GM18858 (cell line): ENCODE measurements around the gene NR2E1.

Experiments
- ATAC-seq: cut with Tn5 transposase; IDR thresholded peaks from one replicate; pipeline ENCODE4 v1.9.1; 2021; ENCODE audit not compliant: unreplicated experiment

Gene NR2E1

GRCh38 chr6:108165714-108166663 lies at the start of gene NR2E1:
TSS of gene NR2E1 (plus strand) at chr6:108166022. CDS start at chr6:108166766, 744 bp downstream.
- ATAC-seq: no peak

GRCh38 chr6:108116546-108117426 lies 49.0 kb upstream of the NR2E1 start:
- no peak for ATAC-seq

GRCh38 chr6:108117427-108118358 lies 48.1 kb upstream of the NR2E1 start:
- no peak for ATAC-seq

- no peak for ATAC-seq
These were observed 47.5 kb upstream of the NR2E1 start for GRCh38 chr6:108118359-108118724.

GRCh38 chr6:108118810-108119768 lies 46.7 kb upstream of the NR2E1 start:
- ATAC-seq: no peak

- no peak for ATAC-seq
These were observed 46.1 kb upstream of the NR2E1 start for GRCh38 chr6:108119769-108120141.

GRCh38 chr6:108120311-108120710 lies 45.5 kb upstream of the NR2E1 start:
- ATAC-seq: no peak

- ATAC-seq: no peak
These were observed 44.2 kb upstream of the NR2E1 start for GRCh38 chr6:108121612-108122011.

- ATAC-seq: no peak
These were observed 42.3 kb upstream of the NR2E1 start for GRCh38 chr6:108123481-108123929.

- no peak for ATAC-seq
These were observed 41.9 kb upstream of the NR2E1 start for GRCh38 chr6:108123946-108124345.

GRCh38 chr6:108127056-108127455 lies 38.8 kb upstream of the NR2E1 start:
- no peak for ATAC-seq

- no peak for ATAC-seq
These were observed 38.0 kb upstream of the NR2E1 start for GRCh38 chr6:108127826-108128225.

- ATAC-seq: no peak
These were observed 35.6 kb upstream of the NR2E1 start for GRCh38 chr6:108130262-108130661.

GRCh38 chr6:108132863-108133262 lies 33.0 kb upstream of the NR2E1 start:
- ATAC-seq: no peak

GRCh38 chr6:108133594-108134179 lies 32.1 kb upstream of the NR2E1 start:
- ATAC-seq: no peak

- ATAC-seq: no peak
These were observed 31.4 kb upstream of the NR2E1 start for GRCh38 chr6:108134213-108134970.

- ATAC-seq: no peak
These were observed 23.6 kb upstream of the NR2E1 start for GRCh38 chr6:108142240-108142639.

- ATAC-seq: no peak
These were observed 20.2 kb upstream of the NR2E1 start for GRCh38 chr6:108145639-108146038.
